ENCODE measurements around the gene CDNF.
"Not testable (repeated sequence)": the region's sequence is repeated elsewhere in the genome, so short reads cannot be mapped to it uniquely, and the experiment has no call there.

Gene CDNF

GRCh38 chr10:14838582-14839304 lies 906 bp upstream of the CDNF start:
- peak; percentile 14 to 45 (median 36) for DNase-seq

- DNase-seq, result no peak
These were observed 657 bp downstream of the CDNF start for GRCh38 chr10:14837003-14837756.

GRCh38 chr10:14836208-14836607 lies 1.6 kb downstream of the CDNF start:
- DNase-seq, result no peak

GRCh38 chr10:14833106-14833505 lies 4.7 kb downstream of the CDNF start:
- no peak for DNase-seq

GRCh38 chr10:14826076-14826829 lies 11.6 kb downstream of the CDNF start:
- DNase-seq, result peak; percentile 18 to 58 (median 40)

- no peak for DNase-seq
These were observed 13.9 kb downstream of the CDNF start for GRCh38 chr10:14823966-14824365.

GRCh38 chr10:14822879-14823755 lies 14.7 kb downstream of the CDNF start:
- DNase-seq, result peak; percentile 65 to 74 (median 70)

GRCh38 chr10:14821635-14822375 lies 16.0 kb downstream of the CDNF start:
- DNase-seq, result no peak

- DNase-seq, result peak in 3 of 4 experiments; percentile 45 to 57 (median 46)
These were observed 17.1 kb downstream of the CDNF start for GRCh38 chr10:14820775-14821154.

GRCh38 chr10:14820010-14820774 lies 17.6 kb downstream of the CDNF start:
- no peak for DNase-seq

- DNase-seq, result not testable (repeated sequence)
These were observed 21.1 kb downstream of the CDNF start for GRCh38 chr10:14816717-14817116.

- no peak for DNase-seq
These were observed 22.2 kb downstream of the CDNF start for GRCh38 chr10:14815681-14816080.

GRCh38 chr10:14812271-14812670 lies 25.6 kb downstream of the CDNF start:
- DNase-seq, result no peak

GRCh38 chr10:14810969-14811953 lies 26.6 kb downstream of the CDNF start:
- DNase-seq, result no peak

- no peak for DNase-seq
These were observed 31.5 kb downstream of the CDNF start for GRCh38 chr10:14806318-14806717.

- DNase-seq, result no peak
These were observed 34.0 kb downstream of the CDNF start for GRCh38 chr10:14803827-14804226.

GRCh38 chr10:14801723-14802122 lies 36.1 kb downstream of the CDNF start:
- no peak for DNase-seq

- DNase-seq, result no peak
These were observed 37.4 kb downstream of the CDNF start for GRCh38 chr10:14800397-14800796.

GRCh38 chr10:14798636-14799035 lies 39.2 kb downstream of the CDNF start:
- peak in 3 of 4 experiments; percentile 10 to 42 (median 20) for DNase-seq

Measured in suppressor macrophage (primary cell).